Activated naive CD4-positive, alpha-beta T cell (primary cell): ENCODE results near the gene RAVER2.

Source experiments
- DNase-seq, 4 experiments: peaks; one replicate each; lab custom pipeline; 2025; lab: John Stamatoyannopoulos, UW

Gene RAVER2

GRCh38 chr1:64847666-64848065 is 102.8 kb downstream of the RAVER2 start:
- no peak for DNase-seq

GRCh38 chr1:64848136-64848535 is 103.3 kb downstream of the RAVER2 start:
- DNase-seq, result no peak

GRCh38 chr1:64848803-64849202 is 103.9 kb downstream of the RAVER2 start:
- DNase-seq, result no peak

GRCh38 chr1:64849942-64850341 is 105.1 kb downstream of the RAVER2 start:
- DNase-seq, result no peak

- no peak for DNase-seq
These were observed 106.0 kb downstream of the RAVER2 start for GRCh38 chr1:64850846-64851245.

- DNase-seq, result no peak
These were observed 106.8 kb downstream of the RAVER2 start for GRCh38 chr1:64851664-64852063.

GRCh38 chr1:64854674-64855073 is 109.8 kb downstream of the RAVER2 start:
- DNase-seq, result no peak

GRCh38 chr1:64855557-64855956 is 110.7 kb downstream of the RAVER2 start:
- no peak for DNase-seq

- no peak for DNase-seq
These were observed 111.7 kb downstream of the RAVER2 start for GRCh38 chr1:64856553-64856952.

GRCh38 chr1:64857347-64857746 is 112.5 kb downstream of the RAVER2 start:
- no peak for DNase-seq

- DNase-seq, result no peak
These were observed 116.7 kb downstream of the RAVER2 start for GRCh38 chr1:64861611-64862010.

- peak in 1 of 4 experiments; percentile 7 for DNase-seq
These were observed 119.4 kb downstream of the RAVER2 start for GRCh38 chr1:64864018-64864940.

GRCh38 chr1:64865105-64865757 is 120.4 kb downstream of the RAVER2 start:
- DNase-seq, result no peak

GRCh38 chr1:64866689-64867088 is 121.8 kb downstream of the RAVER2 start:
- no peak for DNase-seq

GRCh38 chr1:64867266-64867665 is 122.4 kb downstream of the RAVER2 start:
- DNase-seq, result no peak

- DNase-seq, result no peak
These were observed 126.4 kb downstream of the RAVER2 start for GRCh38 chr1:64871256-64871655.

- no peak for DNase-seq
These were observed 127.2 kb downstream of the RAVER2 start for GRCh38 chr1:64872067-64872466.

- DNase-seq, result no peak
These were observed 128.7 kb downstream of the RAVER2 start for GRCh38 chr1:64873576-64873975.

- DNase-seq, result no peak
These were observed 129.8 kb downstream of the RAVER2 start for GRCh38 chr1:64874666-64875065.

- DNase-seq, result no peak
These were observed 130.2 kb downstream of the RAVER2 start for GRCh38 chr1:64875101-64875500.

- DNase-seq, result no peak
These were observed 130.7 kb downstream of the RAVER2 start for GRCh38 chr1:64875606-64876005.

- DNase-seq, result no peak
These were observed 132.3 kb downstream of the RAVER2 start for GRCh38 chr1:64877151-64877550.

GRCh38 chr1:64877598-64877997 is 132.7 kb downstream of the RAVER2 start:
- DNase-seq, result no peak
